Liver (tissue), 3 donors: ENCODE data around the gene TAB3.

Source experiments
- CTCF ChIP-seq: fragments of 150-350 bp; IDR thresholded peaks from 2 replicates; pipeline ENCODE4 v1.5.1; 2017; ENCODE audit warnings: improper control_type of control experiment, low read depth, low read length; ENCODE audit not compliant: missing input control
- EGR1 ChIP-seq, 2 donors: IDR thresholded peaks; 2 replicates each; pipeline ENCODE4 v1.6.1; 2016 to 2018; ENCODE audit warnings: antibody characterized with exemption in 2 of 2, low read depth in 2 of 2
- HNF4G ChIP-seq: IDR thresholded peaks from 2 replicates; pipeline ENCODE4 v1.6.1; 2016; ENCODE audit warnings: antibody characterized with exemption
- NR2F2 ChIP-seq: IDR thresholded peaks from 2 replicates; pipeline ENCODE4 v1.6.1; 2016; ENCODE audit warnings: antibody characterized with exemption
- donor health status: healthy.
- donor health status: healthy.

- TF ChIP-seq EGR1 (IDR thresholded peaks at IDR 0.05; ENCODE audit: low read depth in 2 of 2): no peak
- TF ChIP-seq CTCF: no peak
- no peak for TF ChIP-seq HNF4G
- no peak for TF ChIP-seq NR2F2
Measured at GRCh38 chrX:30833896-30834295, 55.2 kb downstream of the TAB3 start.
